WI38 (cell line): ENCODE measurements around the gene RBM47.

Experiments used
- H3K4me3 ChIP-seq: 2 replicates; pipeline ENCODE4 v1.5.1; 2011; ENCODE audit warnings: low read depth, mild to moderate bottlenecking, control low read depth, low read length
- TF ChIP-seq, protein P1 (sequence below): IDR thresholded peaks from 2 replicates; pipeline ENCODE4 v1.5.1; 2012; ENCODE audit warnings: low read depth, mild to moderate bottlenecking, control low read depth, low read length

Gene RBM47

DNA sequence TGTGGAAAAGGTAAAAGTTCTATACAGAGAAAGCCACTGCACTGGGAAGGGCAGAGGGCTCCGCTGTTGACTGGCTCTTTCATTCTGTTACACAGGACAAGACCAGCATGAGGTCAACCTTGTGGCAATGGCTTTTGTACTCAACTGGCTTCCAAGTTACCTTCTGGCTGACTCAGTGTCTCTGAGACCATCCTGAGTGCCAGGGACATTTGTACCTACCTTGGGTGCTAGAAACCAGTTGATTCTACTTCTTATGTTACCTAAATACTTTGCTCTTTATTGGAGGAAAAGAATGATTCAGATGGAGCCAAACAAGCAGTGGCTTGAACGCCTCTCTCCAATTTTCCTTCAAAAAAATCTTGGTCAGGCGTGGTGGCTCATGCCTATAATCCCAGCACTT lies 123.2 kb downstream of the RBM47 start:
- no peak overlapping the region for H3K4me3 ChIP-seq
- TF ChIP-seq, protein P1, sequence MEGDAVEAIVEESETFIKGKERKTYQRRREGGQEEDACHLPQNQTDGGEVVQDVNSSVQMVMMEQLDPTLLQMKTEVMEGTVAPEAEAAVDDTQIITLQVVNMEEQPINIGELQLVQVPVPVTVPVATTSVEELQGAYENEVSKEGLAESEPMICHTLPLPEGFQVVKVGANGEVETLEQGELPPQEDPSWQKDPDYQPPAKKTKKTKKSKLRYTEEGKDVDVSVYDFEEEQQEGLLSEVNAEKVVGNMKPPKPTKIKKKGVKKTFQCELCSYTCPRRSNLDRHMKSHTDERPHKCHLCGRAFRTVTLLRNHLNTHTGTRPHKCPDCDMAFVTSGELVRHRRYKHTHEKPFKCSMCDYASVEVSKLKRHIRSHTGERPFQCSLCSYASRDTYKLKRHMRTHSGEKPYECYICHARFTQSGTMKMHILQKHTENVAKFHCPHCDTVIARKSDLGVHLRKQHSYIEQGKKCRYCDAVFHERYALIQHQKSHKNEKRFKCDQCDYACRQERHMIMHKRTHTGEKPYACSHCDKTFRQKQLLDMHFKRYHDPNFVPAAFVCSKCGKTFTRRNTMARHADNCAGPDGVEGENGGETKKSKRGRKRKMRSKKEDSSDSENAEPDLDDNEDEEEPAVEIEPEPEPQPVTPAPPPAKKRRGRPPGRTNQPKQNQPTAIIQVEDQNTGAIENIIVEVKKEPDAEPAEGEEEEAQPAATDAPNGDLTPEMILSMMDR, result no peak

GRCh38 chr4:40506066-40506465 lies 123.6 kb downstream of the RBM47 start:
- TF ChIP-seq, protein P1, result no peak
- no peak overlapping the region for H3K4me3 ChIP-seq

GRCh38 chr4:40502934-40503333 lies 126.7 kb downstream of the RBM47 start:
- H3K4me3 ChIP-seq, result no peak overlapping the region
- TF ChIP-seq, protein P1, result no peak

GRCh38 chr4:40502220-40502619 lies 127.4 kb downstream of the RBM47 start:
- TF ChIP-seq, protein P1, result no peak
- H3K4me3 ChIP-seq, result no peak overlapping the region

DNA sequence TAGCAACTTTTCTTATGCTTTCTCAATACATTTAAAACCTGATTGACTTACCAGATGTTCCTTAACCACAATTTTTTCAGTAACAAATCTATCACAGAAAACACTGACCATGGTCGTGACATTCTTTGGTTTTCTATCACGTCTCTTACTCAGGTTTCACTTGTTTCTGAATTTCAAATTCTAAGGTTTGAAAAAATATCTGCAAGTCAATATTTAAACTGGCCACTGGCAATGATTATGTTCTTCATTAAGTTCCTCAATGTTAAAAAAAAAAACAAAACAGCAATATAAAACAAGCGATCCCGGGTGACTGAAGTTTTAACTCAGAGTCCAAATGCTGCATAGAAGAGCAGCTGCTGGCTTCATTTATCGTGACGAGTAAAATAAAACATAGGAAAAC lies 128.9 kb downstream of the RBM47 start:
- H3K4me3 ChIP-seq, result no peak overlapping the region
- TF ChIP-seq, protein P1, result no peak

DNA sequence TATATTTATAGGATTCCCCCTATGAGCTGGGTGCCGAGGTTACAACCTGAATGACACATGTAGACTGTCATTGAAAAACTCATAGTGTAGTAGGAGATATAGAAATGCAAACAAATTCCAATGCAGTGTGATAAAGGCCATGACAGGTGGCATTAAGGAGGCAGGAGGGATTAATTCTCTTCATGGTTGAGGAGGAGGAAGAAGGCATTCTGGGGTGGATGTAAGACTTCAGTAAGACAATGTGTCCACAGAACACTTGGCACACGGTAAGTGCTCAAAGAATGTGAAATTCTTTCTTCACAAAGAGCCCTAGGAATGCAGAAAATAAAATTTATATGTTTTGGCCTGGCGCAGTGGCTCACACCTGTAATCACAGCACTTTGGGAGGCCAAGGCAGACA lies 136.5 kb downstream of the RBM47 start:
- H3K4me3 ChIP-seq, result no peak overlapping the region

DNA sequence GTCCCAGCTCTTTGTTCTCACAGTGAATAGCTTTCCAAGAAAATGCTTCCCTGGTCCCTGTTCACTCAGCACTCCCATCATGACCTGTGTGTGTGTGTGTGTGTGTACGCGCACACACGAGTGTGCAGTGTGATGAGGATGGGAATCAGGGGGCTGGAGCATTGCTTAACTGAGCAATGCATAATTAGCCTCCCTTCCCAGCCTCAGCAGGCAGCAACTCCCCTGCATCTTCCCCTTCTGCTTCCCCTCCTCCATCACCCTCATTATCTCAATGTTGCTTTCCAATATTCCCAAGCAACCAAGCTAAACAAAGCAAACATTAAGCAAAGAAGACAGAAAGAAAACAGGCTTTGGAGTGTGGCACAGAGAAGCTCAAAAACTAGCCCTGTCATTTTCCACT lies 137.0 kb downstream of the RBM47 start:
- no peak overlapping the region for H3K4me3 ChIP-seq
- TF ChIP-seq, protein P1, result no peak

More for the DNA sequence above, 136.5 kb downstream of the RBM47 start:
- TF ChIP-seq, protein P1, result no peak
